MM.1S (cell line): ENCODE data around the gene FYB1.

Experiments used
- CTCF ChIP-seq: fragments of 300-600 bp; sonication (generic); IDR thresholded peaks from 2 replicates; pipeline ENCODE4 v1.5.1; 2016; ENCODE audit warnings: antibody characterized with exemption, low read length, mixed read lengths
- EZH2 ChIP-seq: fragments of 300-600 bp; sonication (generic); optimal IDR thresholded peaks from 2 replicates; pipeline ENCODE3; 2017; ENCODE audit warnings: low read depth, mild to moderate bottlenecking, antibody characterized with exemption, low read length, mixed read lengths
- EZH2phosphoT487 ChIP-seq: fragments of 300-600 bp; sonication (generic); IDR thresholded peaks from 2 replicates; pipeline ENCODE4 v1.6.1; 2018; ENCODE audit warnings: antibody characterized with exemption, low read length

GRCh38 chr5:39187831-39188731, 31.3 kb downstream of the FYB1 start:
- TF ChIP-seq EZH2phosphoT487, result no peak
- no peak for TF ChIP-seq EZH2
- no peak for TF ChIP-seq CTCF
